Caco-2 (cell line): ENCODE data around the gene SERPINA12. TPM values are rescaled to one million over a fixed set of nuclear protein-coding genes. Genes with fewer than 3 reads are reported as not detected.

ENCODE experiments used
- BruUV-seq: library from RNA; stranded (reverse); fragments of 400-500 nt; replicated peaks from 2 replicates; lab custom pipeline; 2021; lab: Mats Ljungman, UMichigan
- CTCF ChIA-PET: fragments of 300-600 bp; sonication (Branson Sonifier 250); formaldehyde crosslinking; loops from one replicate; lab custom pipeline; 2022; ENCODE audit warnings: antibody characterized with exemption; lab: Charles Lee
- POLR2A ChIA-PET: fragments of 300-600 bp; sonication (Branson Sonifier 250); formaldehyde crosslinking; loops from one replicate; lab custom pipeline; 2022; ENCODE audit warnings: antibody characterized with exemption; lab: Charles Lee
- DNase-seq, 2 experiments: peaks; one replicate each; pipeline versions ENCODE4 v3.0.0 to v3.0.0-alpha.2; 2020 to 2022
- H3K27me3 ChIP-seq: replicated peaks from 2 replicates; pipeline ENCODE4 v1.6.0; 2011; ENCODE audit warnings: low read length; ENCODE audit not compliant: control insufficient read depth, insufficient read depth
- H3K36me3 ChIP-seq: 2 replicates; pipeline ENCODE4 v1.5.1; 2011; ENCODE audit warnings: low read length; ENCODE audit not compliant: control insufficient read depth, insufficient read depth
- H3K4me1 ChIP-seq: fragments of 250-450 bp; sonication (Bioruptor Pico); 2 replicates; pipeline ENCODE4 v1.5.1; 2020; ENCODE audit warnings: mild to moderate bottlenecking
- H3K4me3 ChIP-seq: 2 replicates; pipeline ENCODE4 v1.5.1; 2011; ENCODE audit warnings: low read depth, mild to moderate bottlenecking, control low read depth, low read length
- H3K9me3 ChIP-seq: fragments of 250-450 bp; sonication (Bioruptor Pico); 2 replicates; pipeline ENCODE4 v1.5.1; 2020; ENCODE audit warnings: mild to moderate bottlenecking, moderate library complexity
- H3K27ac Mint-ChIP-seq: one replicate; pipeline ENCODE4 v1.8.0; 2022; ENCODE audit warnings: mixed read lengths; ENCODE audit not compliant: unreplicated experiment
- H3K27me3 Mint-ChIP-seq: one replicate; pipeline ENCODE4 v1.8.0; 2022; ENCODE audit warnings: mixed read lengths; ENCODE audit not compliant: insufficient read depth, unreplicated experiment
- H3K36me3 Mint-ChIP-seq: one replicate; pipeline ENCODE4 v1.8.0; 2022; ENCODE audit warnings: mild to moderate bottlenecking, mixed read lengths; ENCODE audit not compliant: insufficient read depth, unreplicated experiment
- H3K4me1 Mint-ChIP-seq: one replicate; pipeline ENCODE4 v1.8.0; 2022; ENCODE audit warnings: low read depth, mixed read lengths; ENCODE audit not compliant: unreplicated experiment
- H3K4me3 Mint-ChIP-seq: one replicate; pipeline ENCODE4 v1.8.0; 2022; ENCODE audit warnings: mild to moderate bottlenecking, moderate library complexity, mixed read lengths; ENCODE audit not compliant: unreplicated experiment
- H3K9me3 Mint-ChIP-seq: one replicate; pipeline ENCODE4 v1.8.0; 2022; ENCODE audit warnings: mixed read lengths; ENCODE audit not compliant: unreplicated experiment
- intact Hi-C: fragments of 100-400 bp; cut with micrococcal nuclease; formaldehyde crosslinking; loops from one replicate; pipeline ENCODE4 v1.10.0; 2022; ENCODE audit not compliant: unreplicated experiment
- total RNA-seq: library from RNA; stranded (reverse); gene quantifications from 2 replicates; pipeline ENCODE4 v1.2.3, GENCODE V29; 2022
- TF ChIP-seq, protein P1 (sequence below), 2 experiments: fragments of 200-600 bp in 1 of 2; IDR thresholded peaks; 1 replicate in 1 of 2; 2 replicates in 1 of 2; pipeline versions ENCODE4 v1.5.1 to v1.8.0; 2011 to 2022; ENCODE audit warnings: antibody characterized with exemption in 1 of 2, control low read depth in 1 of 2, inconsistent platforms in 1 of 2, low read depth in 1 of 2, low read length in 1 of 2, mild to moderate bottlenecking in 1 of 2, moderate library complexity in 1 of 2; ENCODE audit not compliant: insufficient read depth in 1 of 2, severe bottlenecking in 1 of 2, unreplicated experiment in 1 of 2

Gene SERPINA12
- total RNA-seq, 1 experiment from 2014 or later: not detected

DNA sequence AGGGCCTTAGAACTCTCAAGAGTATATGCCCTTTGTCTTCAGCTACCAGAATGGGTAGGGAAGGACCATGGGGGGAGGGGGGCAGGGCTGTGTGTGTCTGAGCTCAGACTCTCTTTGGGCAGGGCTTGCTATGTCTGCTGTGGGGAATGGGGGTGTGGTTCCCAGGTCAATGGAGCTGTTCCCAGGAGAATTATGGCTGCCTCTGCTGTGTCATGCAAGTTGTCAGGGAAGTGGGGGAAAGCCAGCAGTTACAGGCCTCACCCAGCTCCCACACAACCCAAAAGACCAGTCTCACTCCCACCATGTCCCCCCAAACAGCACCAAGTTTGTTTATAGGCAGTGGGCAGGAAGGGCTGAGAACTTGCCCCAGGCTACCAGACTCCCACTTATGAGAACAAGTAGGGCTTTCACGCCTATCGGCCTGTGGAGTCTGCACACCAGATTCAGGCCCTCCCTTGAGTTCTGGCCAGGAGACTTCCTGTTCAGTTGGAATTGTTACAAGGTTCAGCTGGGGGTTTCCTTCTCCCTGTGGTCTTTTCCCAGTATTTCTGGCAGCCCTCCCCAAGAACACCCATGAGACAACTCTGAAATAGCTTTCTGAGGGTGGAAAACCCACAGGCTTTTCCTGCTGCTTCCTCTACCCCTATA lies 50.6 kb downstream of the SERPINA12 start:
- Mint-ChIP-seq H3K27me3 (no peaks in the 10 kb centered on the region), H3K4me3 (no peak overlapping the region), H3K4me1 (no peaks in the 10 kb centered on the region), H3K36me3 (no peaks in the 10 kb centered on the region), H3K9me3 (no peaks in the 10 kb centered on the region), H3K27ac (no peak overlapping the region)
- Histone ChIP-seq H3K27me3 (no peaks in the 10 kb centered on the region), H3K9me3 (no peaks in the 10 kb centered on the region), H3K36me3 (no peaks in the 10 kb centered on the region), H3K4me3 (no peak overlapping the region), H3K4me1 (no peaks in the 10 kb centered on the region)
- TF ChIP-seq, protein P1, sequence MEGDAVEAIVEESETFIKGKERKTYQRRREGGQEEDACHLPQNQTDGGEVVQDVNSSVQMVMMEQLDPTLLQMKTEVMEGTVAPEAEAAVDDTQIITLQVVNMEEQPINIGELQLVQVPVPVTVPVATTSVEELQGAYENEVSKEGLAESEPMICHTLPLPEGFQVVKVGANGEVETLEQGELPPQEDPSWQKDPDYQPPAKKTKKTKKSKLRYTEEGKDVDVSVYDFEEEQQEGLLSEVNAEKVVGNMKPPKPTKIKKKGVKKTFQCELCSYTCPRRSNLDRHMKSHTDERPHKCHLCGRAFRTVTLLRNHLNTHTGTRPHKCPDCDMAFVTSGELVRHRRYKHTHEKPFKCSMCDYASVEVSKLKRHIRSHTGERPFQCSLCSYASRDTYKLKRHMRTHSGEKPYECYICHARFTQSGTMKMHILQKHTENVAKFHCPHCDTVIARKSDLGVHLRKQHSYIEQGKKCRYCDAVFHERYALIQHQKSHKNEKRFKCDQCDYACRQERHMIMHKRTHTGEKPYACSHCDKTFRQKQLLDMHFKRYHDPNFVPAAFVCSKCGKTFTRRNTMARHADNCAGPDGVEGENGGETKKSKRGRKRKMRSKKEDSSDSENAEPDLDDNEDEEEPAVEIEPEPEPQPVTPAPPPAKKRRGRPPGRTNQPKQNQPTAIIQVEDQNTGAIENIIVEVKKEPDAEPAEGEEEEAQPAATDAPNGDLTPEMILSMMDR (IDR thresholded peaks at IDR 0.05; ENCODE audit: insufficient read depth in 1 of 2, low read depth in 1 of 2, low read length in 1 of 2, severe bottlenecking in 1 of 2, unreplicated experiment in 1 of 2): no peak
- no TSS peak for BruUV-seq
- ChIA-PET POLR2A (no interaction called here), CTCF (no interaction called here)
- DNase-seq: no peak
- intact Hi-C loops: no loop called here

GRCh38 chr14:94458096-94458495 lies 51.2 kb downstream of the SERPINA12 start:
- Mint-ChIP-seq H3K36me3 (no peaks in the 10 kb centered on the region), H3K9me3 (no peaks in the 10 kb centered on the region), H3K27ac (no peak overlapping the region), H3K4me3 (no peak overlapping the region), H3K4me1 (no peaks in the 10 kb centered on the region), H3K27me3 (no peaks in the 10 kb centered on the region)
- no peaks in the 10 kb centered on the region for H3K36me3 ChIP-seq
- H3K4me3 ChIP-seq: no peak overlapping the region
- intact Hi-C loops: no loop called here
- no TSS peak for BruUV-seq
- ChIA-PET CTCF (no interaction called here), POLR2A (no interaction called here)
- no peaks in the 10 kb centered on the region for H3K4me1 ChIP-seq
- TF ChIP-seq, protein P1 (IDR thresholded peaks at IDR 0.05; ENCODE audit: insufficient read depth in 1 of 2, low read depth in 1 of 2, low read length in 1 of 2, severe bottlenecking in 1 of 2, unreplicated experiment in 1 of 2): no peak
- no peaks in the 10 kb centered on the region for H3K27me3 ChIP-seq
- no peaks in the 10 kb centered on the region for H3K9me3 ChIP-seq
- DNase-seq: no peak

DNA sequence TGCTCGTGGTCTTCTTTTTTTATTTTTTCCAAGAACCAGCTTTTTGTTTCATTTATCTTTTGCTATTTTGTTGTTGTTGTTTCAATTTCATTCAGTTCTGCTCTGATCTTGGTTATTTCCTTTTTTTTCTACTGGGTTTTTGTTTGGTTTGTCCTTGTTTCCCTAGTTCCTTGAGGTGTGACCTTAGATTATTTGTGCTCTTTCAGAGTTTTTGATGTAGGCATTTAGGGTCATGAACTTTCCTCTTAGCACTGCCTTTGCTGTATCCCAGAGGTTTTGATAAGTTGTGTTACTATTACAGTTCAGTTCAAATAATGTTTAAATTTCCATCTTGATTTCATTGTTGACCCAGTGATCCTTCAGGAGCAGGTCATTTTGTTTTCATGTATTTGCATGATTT lies 53.3 kb downstream of the SERPINA12 start:
- TF ChIP-seq, protein P1 (IDR thresholded peaks at IDR 0.05; ENCODE audit: insufficient read depth in 1 of 2, low read depth in 1 of 2, low read length in 1 of 2, severe bottlenecking in 1 of 2, unreplicated experiment in 1 of 2): no peak
- DNase-seq: no peak
- Histone ChIP-seq H3K27me3 (no peaks in the 10 kb centered on the region), H3K4me3 (no peak overlapping the region), H3K9me3 (no peaks in the 10 kb centered on the region), H3K4me1 (0 out of 2 replicates have a peak, but pooled peaks cover 2% of the 10 kb centered on the region), H3K36me3 (no peaks in the 10 kb centered on the region)
- ChIA-PET CTCF (no interaction called here), POLR2A (no interaction called here)
- no peak overlapping the region for H3K4me3 Mint-ChIP-seq
- peaks cover 11% of the 10 kb centered on the region for H3K4me1 Mint-ChIP-seq
- H3K9me3 Mint-ChIP-seq: no peaks in the 10 kb centered on the region
- no peaks in the 10 kb centered on the region for H3K27me3 Mint-ChIP-seq
- BruUV-seq: no TSS peak
- intact Hi-C loops: no loop called here
- H3K36me3 Mint-ChIP-seq: no peaks in the 10 kb centered on the region
- no peak overlapping the region for H3K27ac Mint-ChIP-seq
